GM12875 (cell line): ENCODE measurements around the gene KRT16.
"Not testable (repeated sequence)": the region's sequence is repeated elsewhere in the genome, so short reads cannot be mapped to it uniquely, and the experiment has no call there.

Source experiments
- H3K4me3 ChIP-seq: one replicate; pipeline ENCODE4 v1.5.1; 2011; ENCODE audit warnings: low read depth, low read length, control low read depth
- TF ChIP-seq, protein P1 (sequence below): IDR thresholded peaks from 2 replicates; pipeline ENCODE4 v1.5.1; 2011; ENCODE audit warnings: low read depth, mild to moderate bottlenecking, control low read depth, inconsistent platforms, low read length, moderate library complexity, borderline replicate concordance; ENCODE audit not compliant: insufficient read depth

Gene KRT16

DNA sequence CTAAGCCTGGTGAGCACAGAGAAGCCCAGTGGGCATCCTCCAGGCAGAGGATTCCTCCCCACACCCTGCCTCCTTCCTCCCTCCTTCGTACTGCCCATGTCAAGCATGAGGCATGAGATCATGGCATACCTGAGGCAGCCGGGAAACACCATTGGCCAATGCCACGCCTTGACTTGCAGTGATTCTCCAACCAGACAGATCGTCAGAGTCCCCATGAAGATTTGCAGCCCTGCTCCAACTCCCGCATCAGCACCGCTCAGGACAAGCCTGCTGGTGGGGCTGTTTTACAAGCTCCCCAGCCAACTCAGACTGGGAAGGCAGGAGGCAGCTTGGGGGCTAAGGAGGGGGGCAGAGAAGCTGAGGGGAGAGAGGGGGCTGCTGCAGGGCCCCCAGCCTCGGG is 2.9 kb upstream of the KRT16 start:
- TF ChIP-seq, protein P1, sequence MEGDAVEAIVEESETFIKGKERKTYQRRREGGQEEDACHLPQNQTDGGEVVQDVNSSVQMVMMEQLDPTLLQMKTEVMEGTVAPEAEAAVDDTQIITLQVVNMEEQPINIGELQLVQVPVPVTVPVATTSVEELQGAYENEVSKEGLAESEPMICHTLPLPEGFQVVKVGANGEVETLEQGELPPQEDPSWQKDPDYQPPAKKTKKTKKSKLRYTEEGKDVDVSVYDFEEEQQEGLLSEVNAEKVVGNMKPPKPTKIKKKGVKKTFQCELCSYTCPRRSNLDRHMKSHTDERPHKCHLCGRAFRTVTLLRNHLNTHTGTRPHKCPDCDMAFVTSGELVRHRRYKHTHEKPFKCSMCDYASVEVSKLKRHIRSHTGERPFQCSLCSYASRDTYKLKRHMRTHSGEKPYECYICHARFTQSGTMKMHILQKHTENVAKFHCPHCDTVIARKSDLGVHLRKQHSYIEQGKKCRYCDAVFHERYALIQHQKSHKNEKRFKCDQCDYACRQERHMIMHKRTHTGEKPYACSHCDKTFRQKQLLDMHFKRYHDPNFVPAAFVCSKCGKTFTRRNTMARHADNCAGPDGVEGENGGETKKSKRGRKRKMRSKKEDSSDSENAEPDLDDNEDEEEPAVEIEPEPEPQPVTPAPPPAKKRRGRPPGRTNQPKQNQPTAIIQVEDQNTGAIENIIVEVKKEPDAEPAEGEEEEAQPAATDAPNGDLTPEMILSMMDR: no peak
- H3K4me3 ChIP-seq: no peak overlapping the region

DNA sequence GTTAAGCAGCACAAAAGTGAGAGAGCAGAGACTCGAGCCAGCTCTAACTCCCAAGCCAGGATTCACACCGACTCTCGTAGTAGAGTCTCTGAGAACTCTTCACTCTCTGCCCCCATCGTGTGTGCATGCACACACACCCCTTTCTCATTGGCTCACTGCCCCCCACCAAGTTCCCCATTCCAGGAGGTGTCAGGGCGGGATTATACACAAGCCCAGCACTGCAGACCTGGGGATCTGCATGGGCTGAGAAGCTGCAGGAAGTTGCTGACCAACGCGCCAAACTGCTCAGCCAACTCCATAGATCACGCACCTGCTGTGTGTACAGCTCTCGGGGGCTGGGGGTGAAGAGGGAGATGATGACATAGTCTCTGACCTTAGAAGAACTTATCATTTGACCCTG is 2.2 kb upstream of the KRT16 start:
- H3K4me3 ChIP-seq: not testable (repeated sequence)

DNA sequence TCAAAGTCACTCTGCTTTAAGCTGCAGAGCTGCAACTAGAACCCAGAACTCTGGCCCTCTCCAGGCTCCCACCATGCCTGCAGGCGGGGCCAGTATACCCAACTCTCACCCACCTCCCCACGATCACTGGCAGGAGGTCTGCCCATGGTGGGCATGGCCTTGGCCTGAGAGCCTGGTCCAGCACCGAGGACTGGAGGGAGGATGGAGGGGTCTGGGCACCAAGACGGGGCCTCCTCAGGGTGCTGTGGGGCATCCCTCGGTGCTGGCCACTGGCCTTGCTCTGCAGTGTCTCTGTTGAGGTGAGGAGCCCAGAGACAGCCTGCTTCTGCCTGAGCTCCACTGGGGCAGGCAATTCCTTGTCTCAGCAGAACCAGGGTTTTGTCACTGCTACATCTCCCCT is 1.5 kb upstream of the KRT16 start:
- TF ChIP-seq, protein P1: no peak
- no peak overlapping the region for H3K4me3 ChIP-seq

DNA sequence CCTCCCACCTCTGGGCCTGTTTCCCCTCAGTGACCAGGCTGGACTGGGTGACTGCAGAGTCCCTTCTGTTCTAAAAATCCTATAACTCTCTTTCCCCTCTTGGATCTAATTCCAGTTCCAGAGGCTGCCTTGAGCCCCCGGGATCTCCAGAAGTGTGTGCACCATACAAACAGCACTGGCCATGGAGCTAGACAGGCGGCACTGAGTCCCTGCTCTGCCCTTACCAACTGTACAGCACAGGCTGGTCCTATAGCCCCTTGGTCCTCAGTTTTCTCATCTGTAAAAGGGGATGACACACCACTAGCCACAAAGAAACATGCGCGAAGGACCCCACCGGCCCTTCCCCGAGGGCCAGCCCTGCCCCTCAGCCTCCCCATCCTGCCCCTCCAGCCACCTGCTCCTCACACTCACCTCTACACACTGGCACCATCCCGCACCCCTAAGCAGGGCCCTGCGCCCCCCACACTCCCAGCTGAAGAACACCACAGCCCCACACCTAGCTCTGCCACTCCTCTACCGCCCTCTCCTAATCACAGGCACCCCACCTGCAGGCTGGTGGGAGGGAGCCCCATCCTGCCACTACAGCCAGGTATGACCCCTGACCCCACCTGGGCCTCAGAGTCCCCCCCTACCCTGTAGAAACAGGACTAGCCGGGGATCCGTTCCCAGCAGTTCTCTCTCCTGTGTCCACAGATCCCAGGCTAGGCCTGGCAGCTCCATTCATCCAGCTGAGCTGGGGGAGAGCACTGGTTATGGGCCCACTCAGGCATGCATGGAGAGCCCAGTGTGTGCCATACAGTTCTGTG is 913 bp upstream of the KRT16 start:
- H3K4me3 ChIP-seq: no peak overlapping the region
- TF ChIP-seq, protein P1: no peak

DNA sequence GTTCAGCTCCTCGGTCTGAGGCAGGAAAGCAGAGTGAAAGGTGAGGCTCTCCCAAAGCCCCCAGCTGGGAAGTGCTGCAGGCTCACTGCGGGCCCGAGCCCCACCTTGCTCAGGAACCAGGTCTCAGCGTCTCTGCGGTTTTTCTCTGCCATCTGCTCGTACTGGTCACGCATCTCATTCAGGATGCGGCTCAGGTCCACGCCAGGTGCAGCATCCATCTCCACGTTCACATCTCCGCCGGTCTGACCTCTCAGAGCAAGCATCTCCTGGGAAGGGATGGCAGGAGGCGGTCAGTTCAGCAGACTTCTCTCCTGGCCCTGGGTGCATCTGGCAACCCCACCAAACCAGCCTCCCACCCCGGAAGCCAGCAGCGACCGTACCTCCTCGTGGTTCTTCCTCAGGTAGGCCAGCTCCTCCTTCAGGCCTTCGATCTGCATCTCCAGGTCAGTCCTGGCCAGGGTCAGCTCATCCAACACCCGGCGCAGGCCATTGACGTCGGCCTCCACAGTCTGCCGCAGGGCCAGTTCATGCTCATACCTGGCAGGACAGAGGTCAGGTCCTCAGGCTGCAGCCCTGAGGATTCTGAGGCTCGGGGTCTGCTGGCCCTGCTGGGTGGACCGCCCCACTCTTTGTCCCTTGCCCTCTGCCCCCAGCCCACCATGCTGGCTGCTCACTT is 1.5 kb downstream of the KRT16 start:
- H3K4me3 ChIP-seq: no peak overlapping the region
- TF ChIP-seq, protein P1: no peak

DNA sequence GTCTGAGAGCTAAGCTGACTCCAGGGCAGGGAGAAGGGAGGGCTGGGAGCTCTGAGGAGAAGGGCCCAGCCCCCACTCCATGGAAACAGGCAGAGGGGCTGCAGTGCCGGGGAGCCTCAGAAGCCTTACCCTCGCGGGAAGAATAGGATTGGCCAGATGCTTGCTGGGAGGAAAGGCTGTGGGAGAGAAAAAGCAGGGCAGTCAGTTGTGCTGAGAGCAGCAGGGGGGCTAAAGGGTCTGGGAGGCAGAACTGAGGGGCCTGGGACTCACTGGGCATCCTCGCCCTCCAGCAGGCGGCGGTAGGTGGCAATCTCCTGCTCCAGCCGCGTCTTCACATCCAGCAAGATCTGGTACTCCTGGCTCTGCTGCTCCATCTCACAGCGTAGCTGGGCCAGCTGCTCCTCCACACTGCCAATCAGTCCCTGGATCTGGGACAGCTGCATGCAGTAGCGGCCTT is 2.5 kb downstream of the KRT16 start:
- H3K4me3 ChIP-seq: not testable (repeated sequence)

DNA sequence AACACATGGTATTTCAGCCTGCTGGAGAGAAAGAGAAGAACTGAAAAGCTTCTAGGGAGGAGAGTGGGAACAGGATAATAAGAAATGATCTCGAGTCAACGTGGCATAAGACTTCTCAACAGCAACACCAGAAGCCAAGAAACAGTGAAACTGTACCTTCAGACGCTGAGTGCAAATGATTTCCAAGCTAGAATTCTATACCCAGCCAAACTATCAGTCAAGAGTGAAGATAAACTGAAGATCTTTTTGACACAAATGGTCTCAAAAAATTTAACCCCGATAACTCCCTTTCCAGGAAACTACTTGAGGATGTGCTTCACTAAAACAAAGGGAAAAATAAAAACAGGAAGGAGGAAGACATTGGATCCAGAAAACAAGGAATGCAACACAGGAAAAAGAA is 5.6 kb downstream of the KRT16 start:
- H3K4me3 ChIP-seq: not testable (repeated sequence)

DNA sequence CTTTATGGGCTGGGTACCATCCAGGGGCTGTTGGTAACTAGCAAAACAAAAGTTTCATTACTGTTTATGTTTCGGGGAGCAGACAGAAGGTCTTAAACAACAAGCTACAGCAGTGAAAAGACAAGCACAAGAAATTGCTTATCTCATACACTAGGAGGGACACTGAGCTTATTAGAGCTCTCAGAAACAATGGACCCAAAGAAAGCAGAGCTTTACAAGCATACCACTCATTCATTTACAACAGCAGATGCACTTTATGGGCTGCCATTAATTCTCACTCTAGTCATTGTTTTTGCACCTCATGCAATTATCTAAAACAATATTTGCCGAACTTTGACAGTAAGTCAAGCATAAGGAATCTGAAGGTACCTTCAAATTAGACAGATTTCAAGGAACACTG is 10.0 kb downstream of the KRT16 start:
- H3K4me3 ChIP-seq: no peak overlapping the region
- TF ChIP-seq, protein P1: no peak

DNA sequence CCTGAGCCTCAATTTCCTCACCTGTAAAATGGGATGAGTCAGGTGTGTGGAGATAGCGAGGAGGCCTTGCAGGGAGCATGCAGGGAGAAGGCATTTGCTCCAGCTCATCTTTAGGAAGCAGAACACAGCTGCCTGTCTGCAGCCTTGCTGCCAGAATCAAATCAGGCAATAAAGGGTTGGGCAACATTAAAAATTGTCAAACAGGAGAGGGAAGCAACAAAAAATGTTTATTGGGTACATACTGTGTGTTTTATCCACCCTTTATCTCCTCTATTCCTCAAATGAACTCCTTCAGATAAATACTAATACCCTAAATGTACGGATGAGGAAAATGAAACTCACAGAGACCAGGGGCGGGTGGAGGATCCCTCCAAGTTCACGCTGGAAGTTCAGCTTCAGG is 12.2 kb downstream of the KRT16 start:
- TF ChIP-seq, protein P1: no peak

More for the DNA sequence above, 12.2 kb downstream of the KRT16 start:
- no peak overlapping the region for H3K4me3 ChIP-seq
